SK-N-MC (cell line): ENCODE data around the gene FGF14.

ENCODE experiments used
- EZH2 ChIP-seq: fragments of 200-600 bp; sonication (generic); IDR thresholded peaks from one replicate; pipeline ENCODE4 v1.6.1; 2017; ENCODE audit warnings: antibody characterized with exemption
- FOXP2 ChIP-seq: optimal IDR thresholded peaks from 2 replicates; pipeline ENCODE3; 2011; ENCODE audit warnings: mild to moderate bottlenecking, moderate library complexity; ENCODE audit not compliant: insufficient read depth; ENCODE audit errors: extremely low read length, control extremely low read depth
- POLR2AphosphoS5 ChIP-seq: IDR thresholded peaks from 2 replicates; pipeline ENCODE4 v1.6.1; 2012; ENCODE audit warnings: mild to moderate bottlenecking, low read depth, low read length, borderline replicate concordance

- no peak for TF ChIP-seq POLR2AphosphoS5
- no peak for TF ChIP-seq EZH2
- no peak for TF ChIP-seq FOXP2
These were observed 690.4 kb downstream of the FGF14 start for GRCh38 chr13:101711307-101712025.
